ENCODE data around the gene CYP3A7. TPM values are rescaled to one million over a fixed set of nuclear protein-coding genes. Genes with fewer than 3 reads are reported as not detected.

The CYP3A7 gene
- polyA plus RNA-seq, 1 of the 3 experiments (the other 2 are of a cell fraction): not detected

GRCh38 chr7:99667179-99667578, 67.8 kb downstream of the CYP3A7 start (continued):
- TF ChIP-seq RAD21 (IDR thresholded peaks at IDR 0.05; ENCODE audit: low read length) (no peak), RFX5 (IDR thresholded peaks at IDR 0.05; ENCODE audit: low read length) (no peak)

GRCh38 chr7:99666013-99666395, 69.0 kb downstream of the CYP3A7 start:
- no peak overlapping the region for H3K9ac ChIP-seq
- CTCF ChIA-PET: interaction anchor here (0.7 kb wide), 1 partner anchor 1588 kb away, joined by 3 read pairs; no protein-coding TSS in a partner anchor
- H3K4me1 ChIP-seq (ENCODE audit: control insufficient read depth in 1 of 2, insufficient read depth in 2 of 2, low read depth in 1 of 2, low read length in 1 of 2): no peaks in the 10 kb centered on the region
- TF ChIP-seq FOXM1 (IDR thresholded peaks at IDR 0.05; ENCODE audit: low read depth) (no peak), JUND (IDR thresholded peaks at IDR 0.05) (no peak), MAX (IDR thresholded peaks at IDR 0.05; ENCODE audit: low read depth) (no peak), PBX3 (IDR thresholded peaks at IDR 0.05) (no peak), ZBTB33 (IDR thresholded peaks at IDR 0.05; ENCODE audit: borderline replicate concordance, low read depth) (no peak), GATA2 (CRISPR knock-in tag; IDR thresholded peaks at IDR 0.05) (no peak), TAF1 (IDR thresholded peaks at IDR 0.05; ENCODE audit: borderline replicate concordance, low read depth, low read length) (no peak), FOXJ3 (CRISPR knock-in tag; IDR thresholded peaks at IDR 0.05) (no peak), EP300 (IDR thresholded peaks at IDR 0.05; ENCODE audit: borderline replicate concordance in 1 of 2, low read depth in 1 of 2, low read length in 1 of 2) (no peak), NRF1 (IDR thresholded peaks at IDR 0.05; ENCODE audit: low read depth, low read length) (no peak), USF2 (IDR thresholded peaks at IDR 0.05; ENCODE audit: borderline replicate concordance, low read depth, low read length) (no peak), CHD2 (IDR thresholded peaks at IDR 0.05; ENCODE audit: low read length, partially characterized antibody) (no peak), FOSL2 (IDR thresholded peaks at IDR 0.05; ENCODE audit: borderline replicate concordance, low read depth) (no peak), RXRA (IDR thresholded peaks at IDR 0.05; ENCODE audit: borderline replicate concordance, low read depth) (no peak), RAD21 (IDR thresholded peaks at IDR 0.05; ENCODE audit: low read length) (no peak)
- no peaks in the 10 kb centered on the region for H3K36me3 ChIP-seq (replicated peaks in 1 of 2; ENCODE audit: control insufficient read depth in 1 of 2, insufficient read depth in 2 of 2, low read length in 1 of 2)
- no peak overlapping the region for H3K27ac ChIP-seq (ENCODE audit: low read depth in 2 of 2, low read length in 1 of 2)
- DNase-seq: no peak
- no peaks in the 10 kb centered on the region for H3F3A ChIP-seq (replicated peaks; ENCODE audit: insufficient read depth)
- H3K9me2 ChIP-seq: no peaks in the 10 kb centered on the region
- H3K4me2 ChIP-seq: no peak overlapping the region
- no peak overlapping the region for H3K4me3 ChIP-seq (ENCODE audit: low read depth in 2 of 2, low read length in 1 of 2)
- WGBS (ENCODE audit: low lambda C conversion rate): 91% methylated on average over 1 of the region's 1 CpG
- no peaks in the 10 kb centered on the region for H4K20me1 ChIP-seq (ENCODE audit: insufficient read depth)
- H3K9me3 ChIP-seq: no peaks in the 10 kb centered on the region
- H2AFZ ChIP-seq (ENCODE audit: low read depth): no peak overlapping the region
- no peaks in the 10 kb centered on the region for H3K79me2 ChIP-seq (ENCODE audit: insufficient read depth)
- no peaks in the 10 kb centered on the region for H3K27me3 ChIP-seq (ENCODE audit: insufficient read depth)
- POLR2A ChIA-PET: no interaction called here

Data from SK-N-SH (cell line).